Natural killer cell treated with Interleukin-12 subunit alpha and Interleukin-12 subunit beta and Interleukin-15 and Interleukin-18, amount 100 ng/mL, for 72 hours (primary cell): ENCODE results near the gene HSFX2. TPM values are rescaled to one million over a fixed set of nuclear protein-coding genes. Genes with fewer than 3 reads are reported as not detected.
"Not testable (repeated sequence)": the region's sequence is repeated elsewhere in the genome, so short reads cannot be mapped to it uniquely, and the experiment has no call there.

Experiments used
- ATAC-seq, 2 donors: fragments of 150-1000 bp; cut with Tn5 transposase in 1 of 2; sonication (Bioruptor Pico), chemical (Tn5 transposase) in 1 of 2; 2 replicates each; pipeline ENCODE4 v1.10.0; 2021
- DNase-seq: peaks from one replicate; pipeline ENCODE4 v3.0.0; 2022; ENCODE audit warnings: low spot score
- H3K27ac Mint-ChIP-seq, 2 donors: 1 replicate in 1 of 2; 2 replicates in 1 of 2; pipeline ENCODE4 v1.8.0; 2022; ENCODE audit warnings: mixed read lengths in 2 of 2, mild to moderate bottlenecking in 1 of 2, moderate library complexity in 1 of 2
- H3K27me3 Mint-ChIP-seq, 2 donors: 1 replicate in 1 of 2; 2 replicates in 1 of 2; pipeline ENCODE4 v1.8.0; 2022; ENCODE audit warnings: mixed read lengths in 2 of 2
- H3K36me3 Mint-ChIP-seq: one replicate; pipeline ENCODE4 v1.8.0; 2022; ENCODE audit warnings: mixed read lengths
- H3K4me1 Mint-ChIP-seq, 2 donors: 1 replicate in 1 of 2; 2 replicates in 1 of 2; pipeline ENCODE4 v1.8.0; 2022; ENCODE audit warnings: low read depth in 2 of 2, mixed read lengths in 2 of 2, mild to moderate bottlenecking in 1 of 2
- H3K4me3 Mint-ChIP-seq: one replicate; pipeline ENCODE4 v1.8.0; 2022; ENCODE audit warnings: mixed read lengths
- H3K9me3 Mint-ChIP-seq: 2 replicates; pipeline ENCODE4 v1.8.0; 2022; ENCODE audit warnings: mixed read lengths
- total RNA-seq, 2 donors: library from RNA; stranded (reverse); gene quantifications; one replicate each; pipeline ENCODE4 v1.2.3, GENCODE V29; 2022

HSFX2 gene
- under 1 TPM in 1 of 2 donors, not detected in 1; 0.45 TPM for total RNA-seq

- not testable (repeated sequence) for H3K9me3 Mint-ChIP-seq, H3K27ac Mint-ChIP-seq, H3K4me1 Mint-ChIP-seq, H3K36me3 Mint-ChIP-seq, DNase-seq, ATAC-seq, H3K4me3 Mint-ChIP-seq, H3K27me3 Mint-ChIP-seq
These were observed at the start of gene HSFX2 for GRCh38 chrX:149595214-149595613. TSS of gene HSFX2 (minus strand) at chrX:149595314. CDS start at chrX:149594700, 614 bp downstream.

- Mint-ChIP-seq H3K9me3 (no peaks in the 10 kb centered on the region), H3K27ac (no peak overlapping the region), H3K36me3 (no peaks in the 10 kb centered on the region), H3K27me3 (peaks cover 7 to 26% of the 10 kb centered on the region in 2 donors), H3K4me1 (no peaks in the 10 kb centered on the region), H3K4me3 (no peak overlapping the region)
- no peak for ATAC-seq
- no peak for DNase-seq
These were observed 48.4 kb upstream of the HSFX2 start for GRCh38 chrX:149643496-149643895.

GRCh38 chrX:149641835-149642234 is 46.7 kb upstream of the HSFX2 start:
- ATAC-seq: no peak
- no peaks in the 10 kb centered on the region for H3K36me3 Mint-ChIP-seq
- no peak overlapping the region for H3K4me3 Mint-ChIP-seq
- H3K27me3 Mint-ChIP-seq: peaks cover 7 to 26% of the 10 kb centered on the region in 2 donors
- no peak for DNase-seq
- no peak overlapping the region for H3K27ac Mint-ChIP-seq
- H3K9me3 Mint-ChIP-seq: no peaks in the 10 kb centered on the region
- H3K4me1 Mint-ChIP-seq: no peaks in the 10 kb centered on the region

- Mint-ChIP-seq H3K4me1 (no peaks in the 10 kb centered on the region), H3K9me3 (no peaks in the 10 kb centered on the region), H3K36me3 (no peaks in the 10 kb centered on the region), H3K27me3 (peaks cover 7 to 26% of the 10 kb centered on the region in 2 donors), H3K27ac (no peak overlapping the region), H3K4me3 (no peak overlapping the region)
- DNase-seq (no peak), ATAC-seq (no peak)
These were observed 46.3 kb upstream of the HSFX2 start for GRCh38 chrX:149641432-149641831.

- no peaks in the 10 kb centered on the region for H3K9me3 Mint-ChIP-seq
- no peaks in the 10 kb centered on the region for H3K4me1 Mint-ChIP-seq
- no peak overlapping the region for H3K27ac Mint-ChIP-seq
- no peak overlapping the region for H3K4me3 Mint-ChIP-seq
- DNase-seq: no peak
- H3K27me3 Mint-ChIP-seq: peaks cover 2 to 22% of the 10 kb centered on the region in 2 donors
- peak in 1 of 2 donors; percentile 61 for ATAC-seq
- H3K36me3 Mint-ChIP-seq: no peaks in the 10 kb centered on the region
These were observed 44.5 kb upstream of the HSFX2 start for GRCh38 chrX:149639568-149639967.

GRCh38 chrX:149638860-149639259 is 43.7 kb upstream of the HSFX2 start:
- no peaks in the 10 kb centered on the region for H3K9me3 Mint-ChIP-seq
- H3K4me3 Mint-ChIP-seq: no peak overlapping the region
- H3K36me3 Mint-ChIP-seq: no peaks in the 10 kb centered on the region
- no peak overlapping the region for H3K27ac Mint-ChIP-seq
- H3K27me3 Mint-ChIP-seq: peaks cover 0 to 25% of the 10 kb centered on the region in 2 donors
- no peak for ATAC-seq
- DNase-seq: no peak
- H3K4me1 Mint-ChIP-seq: no peaks in the 10 kb centered on the region

- DNase-seq: no peak
- Mint-ChIP-seq H3K9me3 (no peaks in the 10 kb centered on the region), H3K4me1 (peaks cover 20 to 23% of the 10 kb centered on the region in 2 donors), H3K27me3 (peaks cover 0 to 14% of the 10 kb centered on the region in 2 donors), H3K36me3 (no peaks in the 10 kb centered on the region), H3K27ac (no peak overlapping the region), H3K4me3 (no peak overlapping the region)
- no peak for ATAC-seq
These were observed 38.4 kb upstream of the HSFX2 start for GRCh38 chrX:149633511-149633910.

- no peaks in the 10 kb centered on the region for H3K9me3 Mint-ChIP-seq
- H3K27me3 Mint-ChIP-seq: peaks cover 0 to 15% of the 10 kb centered on the region in 2 donors
- peak within 1 kb of the TSS; percentile 60 to 79 for H3K27ac Mint-ChIP-seq
- H3K4me1 Mint-ChIP-seq: peaks cover 30 to 31% of the 10 kb centered on the region in 2 donors
- peak within 1 kb of the TSS; percentile 92 for H3K4me3 Mint-ChIP-seq
- peak; percentile 91 for ATAC-seq
- peak; percentile 83 for DNase-seq
- H3K36me3 Mint-ChIP-seq: no peaks in the 10 kb centered on the region
These were observed 36.4 kb upstream of the HSFX2 start, which contains the start of gene TMEM185A for GRCh38 chrX:149631234-149632165. TSS of gene TMEM185A (minus strand) at chrX:149631792. CDS start at chrX:149631580, 212 bp downstream.

- peak overlapping the region; percentile 60 to 79 for H3K27ac Mint-ChIP-seq
- DNase-seq (no peak), ATAC-seq (no peak)
- no peaks in the 10 kb centered on the region for H3K36me3 Mint-ChIP-seq
- peaks cover 30 to 31% of the 10 kb centered on the region in 2 donors for H3K4me1 Mint-ChIP-seq
- H3K27me3 Mint-ChIP-seq: peaks cover 0 to 15% of the 10 kb centered on the region in 2 donors
- no peaks in the 10 kb centered on the region for H3K9me3 Mint-ChIP-seq
- H3K4me3 Mint-ChIP-seq: peak overlapping the region; percentile 92
These were observed 35.6 kb upstream of the HSFX2 start for GRCh38 chrX:149630681-149631233.

GRCh38 chrX:149629730-149630387 is 34.7 kb upstream of the HSFX2 start:
- peak overlapping the region; percentile 60 to 79 for H3K27ac Mint-ChIP-seq
- H3K4me1 Mint-ChIP-seq: peaks cover 30 to 31% of the 10 kb centered on the region in 2 donors
- ATAC-seq: no peak

GRCh38 chrX:149628768-149629167 is 33.7 kb upstream of the HSFX2 start:
- peaks cover 0 to 7% of the 10 kb centered on the region in 2 donors for H3K27me3 Mint-ChIP-seq
- ATAC-seq (no peak), DNase-seq (no peak)
- H3K9me3 Mint-ChIP-seq: no peaks in the 10 kb centered on the region
- H3K4me1 Mint-ChIP-seq: peaks cover 31 to 35% of the 10 kb centered on the region in 2 donors
- H3K36me3 Mint-ChIP-seq: no peaks in the 10 kb centered on the region
- H3K4me3 Mint-ChIP-seq: peak overlapping the region; percentile 40
- H3K27ac Mint-ChIP-seq: no peak overlapping the region

More at GRCh38 chrX:149629730-149630387, 34.7 kb upstream of the HSFX2 start:
- Mint-ChIP-seq H3K4me3 (peak overlapping the region; percentile 92), H3K36me3 (no peaks in the 10 kb centered on the region), H3K27me3 (peaks cover 0 to 11% of the 10 kb centered on the region in 2 donors), H3K9me3 (no peaks in the 10 kb centered on the region)
- DNase-seq: no peak

- ATAC-seq (no peak), DNase-seq (no peak)
- no peak overlapping the region for H3K27ac Mint-ChIP-seq
- H3K27me3 Mint-ChIP-seq: peaks cover 0 to 7% of the 10 kb centered on the region in 2 donors
- no peaks in the 10 kb centered on the region for H3K36me3 Mint-ChIP-seq
- no peaks in the 10 kb centered on the region for H3K9me3 Mint-ChIP-seq
- no peak overlapping the region for H3K4me3 Mint-ChIP-seq
- peaks cover 31 to 35% of the 10 kb centered on the region in 2 donors for H3K4me1 Mint-ChIP-seq
These were observed 33.2 kb upstream of the HSFX2 start for GRCh38 chrX:149628280-149628679.

GRCh38 chrX:149626829-149627228 is 31.7 kb upstream of the HSFX2 start:
- not testable (repeated sequence) for H3K27ac Mint-ChIP-seq, ATAC-seq, H3K36me3 Mint-ChIP-seq

More at GRCh38 chrX:149626829-149627228, 31.7 kb upstream of the HSFX2 start:
- H3K9me3 Mint-ChIP-seq, DNase-seq, H3K4me3 Mint-ChIP-seq: not testable (repeated sequence)
- Mint-ChIP-seq H3K4me1 (peaks cover 31 to 37% of the 10 kb centered on the region in 2 donors), H3K27me3 (peaks cover 0 to 11% of the 10 kb centered on the region in 2 donors)
